HUES48 (cell line): Measurements from ENCODE around the gene HPDL.
"Not testable (repeated sequence)": the region's sequence is repeated elsewhere in the genome, so short reads cannot be mapped to it uniquely, and the experiment has no call there.

Source experiments
- H3K27ac ChIP-seq: one replicate; pipeline ENCODE4 v1.7.0; 2013; ENCODE audit warnings: low read depth, low read length, inconsistent platforms
- H3K27me3 ChIP-seq: 2 replicates; pipeline ENCODE4 v1.6.1; 2013; ENCODE audit warnings: mild to moderate bottlenecking, low read length; ENCODE audit not compliant: control insufficient read depth, insufficient read depth
- H3K36me3 ChIP-seq: 2 replicates; pipeline ENCODE4 v1.6.1; 2013; ENCODE audit warnings: low read length; ENCODE audit not compliant: control insufficient read depth, insufficient read depth
- H3K4me1 ChIP-seq: 2 replicates; pipeline ENCODE4 v1.6.1; 2013; ENCODE audit warnings: mild to moderate bottlenecking, low read length; ENCODE audit not compliant: control insufficient read depth, insufficient read depth
- H3K4me3 ChIP-seq: 2 replicates; pipeline ENCODE4 v1.5.1; 2013; ENCODE audit warnings: mild to moderate bottlenecking, low read depth, low read length
- H3K9ac ChIP-seq: 2 replicates; pipeline ENCODE4 v1.6.1; 2013; ENCODE audit warnings: mild to moderate bottlenecking, low read depth, low read length, moderate library complexity
- H3K9me3 ChIP-seq: 2 replicates; pipeline ENCODE4 v1.6.1; 2013; ENCODE audit warnings: low read length; ENCODE audit not compliant: control insufficient read depth, insufficient read depth

The HPDL gene

DNA sequence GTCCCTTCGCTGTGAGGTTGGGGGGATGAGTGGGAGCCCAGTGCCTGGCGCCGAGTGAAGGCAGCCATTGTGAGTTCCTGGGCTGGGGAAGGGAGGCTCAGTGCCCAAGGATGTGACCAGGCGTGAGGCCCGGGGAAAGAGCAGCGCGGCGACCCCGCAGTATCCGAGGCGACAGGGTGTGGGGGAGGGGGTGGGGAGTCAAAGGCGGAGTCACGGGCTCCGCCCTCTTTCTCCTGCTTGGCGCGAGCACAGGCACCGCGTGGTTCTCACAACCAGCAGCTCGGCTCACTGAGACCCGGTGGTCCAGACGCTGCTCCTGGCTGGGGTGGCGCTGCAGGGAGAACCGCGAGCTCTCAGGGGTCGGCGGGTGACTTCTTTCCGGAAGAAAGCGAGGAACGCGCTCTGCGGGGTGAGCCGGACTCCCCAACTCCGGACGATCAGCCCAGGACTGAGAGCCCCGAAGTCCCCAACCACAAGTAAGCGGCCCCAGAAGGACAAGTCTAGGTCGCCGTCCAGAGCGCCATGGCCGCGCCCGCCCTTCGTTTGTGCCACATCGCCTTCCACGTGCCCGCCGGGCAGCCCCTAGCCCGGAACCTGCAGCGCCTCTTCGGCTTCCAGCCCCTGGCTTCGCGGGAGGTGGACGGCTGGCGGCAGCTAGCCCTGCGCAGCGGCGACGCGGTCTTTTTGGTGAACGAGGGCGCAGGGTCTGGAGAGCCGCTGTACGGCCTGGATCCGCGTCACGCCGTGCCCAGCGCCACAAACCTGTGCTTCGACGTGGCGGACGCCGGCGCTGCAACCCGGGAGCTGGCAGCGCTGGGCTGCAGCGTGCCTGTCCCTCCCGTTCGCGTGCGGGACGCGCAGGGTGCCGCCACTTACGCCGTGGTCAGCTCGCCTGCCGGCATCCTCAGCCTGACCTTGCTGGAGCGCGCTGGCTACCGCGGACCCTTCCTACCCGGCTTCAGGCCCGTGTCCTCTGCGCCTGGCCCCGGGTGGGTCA is at the start of gene HPDL:
Gene HPDL, plus strand, starts transcription at position 269 of the 997 bp plus-strand sequence. Its CDS starts 254 bp downstream, at position 523.
- peak within 1 kb of the TSS; percentile 38 for H3K9ac ChIP-seq
- H3K4me1 ChIP-seq, result peaks cover 40% of the 10 kb centered on the region
- H3K9me3 ChIP-seq, result no peaks in the 10 kb centered on the region
- peaks cover 25% of the 10 kb centered on the region for H3K36me3 ChIP-seq
- peak within 1 kb of the TSS; percentile 48 for H3K4me3 ChIP-seq
- H3K27me3 ChIP-seq, result no peaks in the 10 kb centered on the region
- no peak within 1 kb of the TSS for H3K27ac ChIP-seq

DNA sequence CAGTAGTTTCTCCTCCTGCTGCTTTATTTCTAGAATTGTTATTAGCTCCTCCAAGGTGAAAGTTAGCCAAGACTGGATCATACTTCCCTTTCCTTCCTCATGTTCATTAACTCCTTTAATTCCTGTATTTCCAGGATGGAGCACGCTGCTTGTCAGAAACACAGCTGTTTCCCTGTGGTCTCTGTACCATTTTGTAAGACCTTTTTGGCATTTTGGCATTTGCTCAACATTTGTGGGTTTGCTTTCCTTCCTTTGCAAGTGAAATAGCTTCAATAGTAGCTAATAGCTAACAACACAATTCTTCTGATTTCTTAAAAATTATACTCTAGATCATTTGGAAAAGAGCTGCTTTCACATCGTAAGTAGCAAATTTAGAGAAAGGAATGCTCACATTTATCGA is 44.3 kb upstream of the HPDL start:
- no peak overlapping the region for H3K27ac ChIP-seq
- no peaks in the 10 kb centered on the region for H3K27me3 ChIP-seq
- no peak overlapping the region for H3K9ac ChIP-seq
- H3K4me1 ChIP-seq, result no peaks in the 10 kb centered on the region
- no peak overlapping the region for H3K4me3 ChIP-seq
- H3K9me3 ChIP-seq, result peaks cover 4% of the 10 kb centered on the region
- no peaks in the 10 kb centered on the region for H3K36me3 ChIP-seq

DNA sequence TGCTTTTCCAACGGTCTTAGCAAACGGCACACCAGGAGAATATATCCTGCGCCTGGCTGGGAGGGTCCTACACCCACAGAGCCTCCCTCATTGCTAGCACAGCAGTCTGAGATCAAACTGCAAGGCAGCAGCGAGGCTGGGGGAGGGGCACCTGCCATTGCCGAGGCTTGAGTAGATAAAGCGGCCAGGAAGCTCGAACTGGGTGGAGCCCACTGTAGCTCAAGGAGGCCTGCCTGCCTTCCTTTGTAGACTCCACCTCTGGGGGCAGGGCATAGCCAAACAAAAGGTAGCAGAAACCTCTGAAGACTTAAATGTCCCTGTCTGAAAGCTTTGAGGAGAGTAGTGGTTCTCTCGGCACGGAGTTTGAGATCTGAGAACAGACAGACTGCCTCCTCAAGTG is 41.8 kb upstream of the HPDL start:
- H3K27me3 ChIP-seq, H3K4me3 ChIP-seq, H3K36me3 ChIP-seq, H3K4me1 ChIP-seq, H3K27ac ChIP-seq, H3K9me3 ChIP-seq, H3K9ac ChIP-seq: not testable (repeated sequence)

DNA sequence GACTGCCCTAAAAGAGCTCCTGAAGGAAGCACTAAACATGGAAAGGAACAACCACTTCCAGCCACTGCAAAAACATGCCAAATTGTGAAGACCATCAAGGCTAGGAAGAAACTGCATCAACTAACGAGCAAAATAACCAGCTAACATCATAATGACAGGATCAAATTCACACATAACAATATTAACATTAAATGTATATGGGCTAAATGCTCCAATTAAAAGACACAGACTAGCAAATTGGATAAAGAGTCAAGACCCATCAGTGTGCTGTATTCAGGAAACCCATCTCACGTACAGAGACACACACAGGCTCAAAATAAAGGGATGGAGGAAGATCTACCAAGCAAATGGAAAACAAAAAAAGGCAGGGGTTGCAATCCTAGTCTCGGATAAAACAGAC is 40.2 kb upstream of the HPDL start:
- not testable (repeated sequence) for H3K27me3 ChIP-seq, H3K9me3 ChIP-seq, H3K9ac ChIP-seq

DNA sequence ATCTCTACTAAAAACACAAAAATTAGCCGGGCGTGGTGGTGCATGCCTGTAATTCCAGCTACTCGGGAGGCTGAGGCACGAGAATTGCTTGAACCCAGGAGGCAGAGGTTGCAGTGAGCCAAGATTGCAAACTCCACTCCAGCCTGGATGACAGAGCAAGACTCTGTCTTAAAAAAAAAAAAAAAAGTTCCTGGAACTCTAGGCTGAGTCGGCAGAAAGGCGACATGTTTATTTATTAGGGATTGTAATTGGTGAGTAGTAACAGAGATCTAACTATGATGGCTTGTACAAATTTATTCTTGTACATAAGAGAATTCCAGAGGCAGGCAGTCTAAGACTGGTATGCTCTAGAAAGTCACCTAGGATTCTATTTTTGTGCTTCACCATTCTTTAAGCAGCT is 35.7 kb upstream of the HPDL start:
- not testable (repeated sequence) for H3K9me3 ChIP-seq, H3K27me3 ChIP-seq, H3K9ac ChIP-seq, H3K27ac ChIP-seq, H3K4me1 ChIP-seq, H3K36me3 ChIP-seq, H3K4me3 ChIP-seq

More for the DNA sequence above, 40.2 kb upstream of the HPDL start:
- not testable (repeated sequence) for H3K36me3 ChIP-seq, H3K4me3 ChIP-seq, H3K4me1 ChIP-seq, H3K27ac ChIP-seq

DNA sequence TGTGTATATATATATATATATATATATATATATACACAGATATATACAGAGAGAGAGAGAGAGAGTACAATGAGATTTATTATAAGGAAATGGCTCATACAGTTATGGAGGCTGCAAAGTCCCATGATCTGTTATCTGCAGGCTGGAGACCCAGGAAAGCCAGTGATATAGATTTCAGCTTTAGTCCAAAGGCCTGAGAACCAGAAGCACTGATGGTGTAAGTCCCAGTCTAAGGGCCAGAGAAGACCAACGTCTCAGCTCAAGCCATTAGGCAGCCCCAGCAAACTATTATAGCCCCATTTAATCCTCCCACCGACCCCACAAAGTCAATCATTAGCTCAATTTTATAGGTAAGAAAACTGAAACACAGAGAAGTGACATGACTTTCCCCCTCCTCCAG is 35.0 kb upstream of the HPDL start:
- Histone ChIP-seq H3K4me3 (no peak overlapping the region), H3K9ac (no peak overlapping the region), H3K36me3 (no peaks in the 10 kb centered on the region), H3K9me3 (no peaks in the 10 kb centered on the region), H3K4me1 (no peaks in the 10 kb centered on the region), H3K27me3 (no peaks in the 10 kb centered on the region), H3K27ac (no peak overlapping the region)

DNA sequence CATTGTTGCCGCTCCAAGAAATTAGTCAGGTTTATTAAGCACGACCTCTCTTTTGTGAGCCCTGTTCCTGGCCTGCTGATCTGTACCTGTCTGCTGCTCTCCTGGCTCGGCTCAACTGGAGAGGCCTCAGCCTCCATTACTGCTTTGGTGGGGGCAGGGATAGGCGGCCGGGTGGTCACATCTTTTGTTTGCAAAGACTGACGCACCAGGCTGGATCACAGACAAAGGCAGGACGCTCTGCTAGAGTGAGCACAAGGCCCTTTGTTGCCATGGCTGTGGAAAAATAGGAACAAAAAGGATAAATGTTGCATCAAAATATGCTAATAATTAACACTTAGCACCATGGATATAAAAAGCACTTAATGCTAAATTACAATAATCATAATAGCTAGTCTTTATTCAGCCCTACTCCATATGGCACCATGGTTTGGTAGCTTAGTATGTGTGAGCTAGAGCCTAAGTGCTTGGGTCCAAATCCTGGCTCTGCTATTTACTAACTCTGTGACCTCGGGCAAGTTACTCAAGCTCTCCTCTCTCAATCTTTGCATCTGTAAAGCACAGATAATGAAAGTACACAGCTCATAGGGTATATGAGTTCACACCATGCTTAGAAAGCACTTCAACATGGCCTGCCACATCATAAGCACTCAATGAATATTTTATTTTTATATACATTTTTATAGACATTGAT is 28.9 kb upstream of the HPDL start:
- H3K27me3 ChIP-seq, result no peaks in the 10 kb centered on the region
- no peaks in the 10 kb centered on the region for H3K36me3 ChIP-seq
- no peak overlapping the region for H3K27ac ChIP-seq
- peaks cover 7% of the 10 kb centered on the region; the same call in 1 of the 2 replicates for H3K4me1 ChIP-seq
- H3K9ac ChIP-seq, result no peak overlapping the region
- no peak overlapping the region for H3K4me3 ChIP-seq
- no peaks in the 10 kb centered on the region for H3K9me3 ChIP-seq

DNA sequence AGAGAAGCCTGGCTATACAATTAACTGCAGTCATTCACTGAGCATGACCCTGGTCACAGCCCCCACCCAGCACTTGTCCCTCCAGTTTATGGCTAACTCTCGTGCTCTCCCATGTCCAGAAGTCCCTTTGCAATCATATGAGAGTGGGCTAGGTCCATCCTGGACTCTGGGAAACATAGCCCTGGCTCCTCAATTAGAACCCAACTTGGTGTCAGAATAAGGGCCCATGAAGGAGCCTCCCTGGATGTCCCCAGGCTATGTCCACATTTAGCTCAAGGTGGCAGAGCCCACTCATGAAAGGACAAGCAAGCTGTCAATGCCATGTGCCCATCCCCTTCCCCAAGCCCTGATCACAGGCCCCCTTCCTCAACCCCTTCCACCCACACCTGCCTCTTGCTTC is 27.4 kb upstream of the HPDL start:
- Histone ChIP-seq H3K9me3 (no peaks in the 10 kb centered on the region), H3K36me3 (no peaks in the 10 kb centered on the region), H3K4me3 (no peak overlapping the region), H3K4me1 (peaks cover 8% of the 10 kb centered on the region), H3K27me3 (no peaks in the 10 kb centered on the region), H3K27ac (no peak overlapping the region), H3K9ac (no peak overlapping the region)

DNA sequence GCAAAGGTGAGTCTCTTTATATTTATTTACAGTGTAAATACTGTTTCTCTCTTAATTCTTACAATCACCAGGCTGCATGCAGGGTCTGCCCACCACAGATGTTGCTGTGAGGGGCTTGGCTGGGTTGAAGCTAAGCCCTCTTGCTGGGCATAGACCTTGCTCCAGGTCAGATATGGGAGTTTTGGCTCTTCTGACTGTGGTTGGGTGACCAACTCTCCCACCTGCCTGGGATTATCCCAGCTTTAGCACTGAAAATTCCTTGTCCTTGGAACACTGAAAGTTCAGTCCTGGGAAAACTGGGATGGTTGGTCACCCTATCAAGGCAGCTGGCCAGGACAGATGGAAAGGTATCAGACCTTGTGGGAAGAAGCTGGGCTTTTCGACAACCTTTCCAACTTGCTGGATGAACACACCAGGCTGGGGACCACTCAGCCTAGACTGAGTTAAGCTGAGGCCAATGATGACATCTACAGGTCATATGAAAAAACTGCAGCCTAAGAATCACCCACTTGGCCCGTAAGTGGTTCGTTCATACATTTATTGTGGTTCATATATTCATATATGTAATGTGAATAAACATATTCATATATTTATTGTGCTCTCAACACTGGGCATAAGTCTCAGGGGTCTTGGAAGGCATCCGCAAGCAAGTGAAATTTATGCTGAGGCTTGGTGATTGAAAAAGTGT is 26.6 kb upstream of the HPDL start:
- Histone ChIP-seq H3K27ac (no peak overlapping the region), H3K36me3 (no peaks in the 10 kb centered on the region), H3K4me3 (no peak overlapping the region), H3K27me3 (no peaks in the 10 kb centered on the region), H3K4me1 (peaks cover 17% of the 10 kb centered on the region), H3K9me3 (no peaks in the 10 kb centered on the region), H3K9ac (no peak overlapping the region)

DNA sequence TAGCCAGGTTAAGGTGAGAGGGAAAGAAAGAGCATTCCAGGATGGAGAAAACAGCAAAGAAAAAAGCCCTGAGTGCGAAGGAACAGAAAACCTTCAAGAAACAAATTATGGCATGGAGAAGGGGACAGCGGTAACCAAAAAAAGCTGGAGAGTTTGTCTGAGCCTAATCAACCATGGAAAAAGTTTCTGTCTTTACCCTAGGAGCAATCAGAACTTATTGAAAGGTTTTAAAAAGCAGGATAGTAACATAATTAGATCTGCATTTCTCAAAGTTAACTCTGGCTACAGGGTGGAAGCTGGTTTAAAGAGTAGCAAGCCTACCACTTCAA is 26.1 kb upstream of the HPDL start:
- no peaks in the 10 kb centered on the region for H3K9me3 ChIP-seq
- H3K27ac ChIP-seq, result no peak overlapping the region
- no peak overlapping the region for H3K4me3 ChIP-seq
- no peaks in the 10 kb centered on the region for H3K36me3 ChIP-seq
- no peaks in the 10 kb centered on the region for H3K27me3 ChIP-seq
- peaks cover 22% of the 10 kb centered on the region for H3K4me1 ChIP-seq
- H3K9ac ChIP-seq, result no peak overlapping the region
